WERI-Rb-1 (cell line): ENCODE data around the gene SNRNP25.
"Not testable (repeated sequence)": the region's sequence is repeated elsewhere in the genome, so short reads cannot be mapped to it uniquely, and the experiment has no call there.

ENCODE experiments used
- DNase-seq: peaks from one replicate; pipeline ENCODE4 v3.0.0-alpha.2; 2020
- H3K27ac ChIP-seq: fragments of 250-450 bp; sonication (Bioruptor Pico); 2 replicates; pipeline ENCODE4 v1.5.1; 2020; ENCODE audit warnings: mild to moderate bottlenecking, moderate library complexity
- H3K27me3 ChIP-seq: fragments of 250-450 bp; sonication (Bioruptor Pico); 2 replicates; pipeline ENCODE4 v1.5.1; 2021; ENCODE audit warnings: mild to moderate bottlenecking, low read depth, moderate library complexity; ENCODE audit not compliant: insufficient read depth, severe bottlenecking
- H3K36me3 ChIP-seq: fragments of 250-450 bp; sonication (Bioruptor Pico); 2 replicates; pipeline ENCODE4 v1.5.1; 2020; ENCODE audit warnings: mild to moderate bottlenecking, moderate library complexity
- H3K4me3 ChIP-seq: 2 replicates; pipeline ENCODE4 v1.5.1; 2011; ENCODE audit warnings: low read depth, mild to moderate bottlenecking, control low read depth, low read length
- H3K9me3 ChIP-seq: fragments of 250-450 bp; sonication (Bioruptor Pico); 2 replicates; pipeline ENCODE4 v1.5.1; 2021; ENCODE audit warnings: mild to moderate bottlenecking, moderate library complexity; ENCODE audit not compliant: severe bottlenecking
- TF ChIP-seq, protein P1 (sequence below): IDR thresholded peaks from 2 replicates; pipeline ENCODE4 v1.5.1; 2011; ENCODE audit warnings: low read depth, mild to moderate bottlenecking, control low read depth, inconsistent platforms, low read length

Gene SNRNP25

DNA sequence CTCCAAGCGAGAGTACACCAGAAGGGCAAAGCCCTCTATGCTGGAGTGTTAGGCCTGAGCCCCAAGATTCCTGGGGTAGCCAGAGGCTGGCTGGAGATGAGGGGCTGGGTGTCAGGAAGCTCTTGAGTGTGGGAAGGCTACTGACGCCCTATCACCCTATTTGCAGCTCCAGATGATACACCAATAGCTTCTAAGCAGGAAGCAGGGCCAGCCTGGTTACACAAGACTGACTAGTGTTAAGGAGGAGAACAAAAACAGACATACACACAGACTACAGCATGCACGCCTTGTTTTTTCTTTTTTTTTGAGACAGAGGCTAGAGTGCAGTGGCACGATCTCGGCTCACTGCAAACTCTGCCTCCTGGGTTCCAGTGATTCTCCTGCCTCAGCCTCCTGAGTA is 16.1 kb upstream of the SNRNP25 start:
- H3K27me3 ChIP-seq: no peaks in the 10 kb centered on the region
- peaks cover 18% of the 10 kb centered on the region for H3K36me3 ChIP-seq
- H3K9me3 ChIP-seq: no peaks in the 10 kb centered on the region
- no peak overlapping the region for H3K4me3 ChIP-seq
- TF ChIP-seq, protein P1, sequence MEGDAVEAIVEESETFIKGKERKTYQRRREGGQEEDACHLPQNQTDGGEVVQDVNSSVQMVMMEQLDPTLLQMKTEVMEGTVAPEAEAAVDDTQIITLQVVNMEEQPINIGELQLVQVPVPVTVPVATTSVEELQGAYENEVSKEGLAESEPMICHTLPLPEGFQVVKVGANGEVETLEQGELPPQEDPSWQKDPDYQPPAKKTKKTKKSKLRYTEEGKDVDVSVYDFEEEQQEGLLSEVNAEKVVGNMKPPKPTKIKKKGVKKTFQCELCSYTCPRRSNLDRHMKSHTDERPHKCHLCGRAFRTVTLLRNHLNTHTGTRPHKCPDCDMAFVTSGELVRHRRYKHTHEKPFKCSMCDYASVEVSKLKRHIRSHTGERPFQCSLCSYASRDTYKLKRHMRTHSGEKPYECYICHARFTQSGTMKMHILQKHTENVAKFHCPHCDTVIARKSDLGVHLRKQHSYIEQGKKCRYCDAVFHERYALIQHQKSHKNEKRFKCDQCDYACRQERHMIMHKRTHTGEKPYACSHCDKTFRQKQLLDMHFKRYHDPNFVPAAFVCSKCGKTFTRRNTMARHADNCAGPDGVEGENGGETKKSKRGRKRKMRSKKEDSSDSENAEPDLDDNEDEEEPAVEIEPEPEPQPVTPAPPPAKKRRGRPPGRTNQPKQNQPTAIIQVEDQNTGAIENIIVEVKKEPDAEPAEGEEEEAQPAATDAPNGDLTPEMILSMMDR: no peak
- DNase-seq: no peak
- no peak overlapping the region for H3K27ac ChIP-seq

DNA sequence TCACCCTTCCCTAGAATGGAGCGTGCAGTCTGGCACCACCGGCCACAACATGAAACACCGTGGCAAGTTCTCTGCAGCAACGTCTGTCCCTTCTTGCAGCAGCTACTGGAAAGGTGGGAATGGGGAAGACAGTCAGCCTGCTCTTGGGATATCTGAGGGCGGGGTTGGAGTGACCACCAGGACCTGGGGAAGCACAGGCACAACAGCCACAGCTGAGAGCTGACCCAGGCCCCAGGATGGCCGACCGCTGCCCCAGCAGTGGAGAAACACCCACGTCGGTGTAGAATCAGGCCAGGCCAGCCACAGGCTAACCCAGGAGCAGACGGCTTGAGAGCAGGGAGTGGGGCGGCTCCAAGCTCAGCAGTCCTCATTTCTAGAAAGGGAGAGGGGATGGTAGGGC is 15.4 kb upstream of the SNRNP25 start:
- not testable (repeated sequence) for H3K27ac ChIP-seq, H3K27me3 ChIP-seq, H3K4me3 ChIP-seq, H3K9me3 ChIP-seq, DNase-seq
- H3K36me3 ChIP-seq: peaks cover 25% of the 10 kb centered on the region

DNA sequence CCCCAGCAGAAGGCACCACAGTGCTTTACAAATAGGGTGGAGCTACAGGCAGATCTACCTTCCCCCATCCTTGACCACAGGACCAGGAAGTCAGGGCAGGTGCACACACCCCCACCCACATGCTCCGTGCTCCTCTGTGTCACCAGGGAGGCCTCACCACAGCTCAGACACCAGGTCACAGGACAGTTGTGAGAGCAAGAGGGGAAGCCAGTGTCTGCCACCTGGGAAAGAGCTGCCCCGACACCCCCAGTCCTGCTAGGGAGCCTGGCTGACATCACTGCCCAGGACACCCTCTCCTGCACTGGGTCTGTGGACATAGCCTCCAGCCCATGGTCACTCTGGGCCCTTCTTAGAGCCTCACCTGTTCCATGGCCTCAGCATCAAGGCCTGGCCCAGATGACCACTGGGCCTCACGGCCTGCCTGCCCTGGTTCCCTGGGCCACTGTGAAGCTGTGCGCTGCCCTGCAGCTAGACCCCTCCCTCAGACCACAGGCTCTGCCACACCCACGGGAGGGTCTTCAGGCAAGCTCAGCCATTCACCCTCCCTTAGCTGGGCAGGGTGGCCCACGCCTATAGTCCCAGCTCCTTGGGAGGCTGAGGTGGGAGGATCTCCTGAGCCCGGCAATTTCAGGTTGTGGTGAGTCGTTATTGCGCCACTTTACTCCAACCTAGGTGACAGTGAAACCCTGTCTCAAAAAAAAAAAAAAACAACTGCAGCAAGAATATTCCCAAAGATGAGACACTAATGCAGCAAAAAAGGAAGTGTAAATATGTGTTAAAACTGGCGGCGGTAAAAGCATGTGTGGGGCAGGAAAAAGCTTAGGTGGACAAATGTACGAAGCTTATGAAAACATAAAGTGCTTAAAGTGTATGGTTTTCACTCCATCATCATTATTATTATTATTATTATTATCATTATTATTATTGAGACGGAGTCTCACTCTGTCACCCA is 14.4 kb upstream of the SNRNP25 start:
- no peaks in the 10 kb centered on the region for H3K9me3 ChIP-seq

DNA sequence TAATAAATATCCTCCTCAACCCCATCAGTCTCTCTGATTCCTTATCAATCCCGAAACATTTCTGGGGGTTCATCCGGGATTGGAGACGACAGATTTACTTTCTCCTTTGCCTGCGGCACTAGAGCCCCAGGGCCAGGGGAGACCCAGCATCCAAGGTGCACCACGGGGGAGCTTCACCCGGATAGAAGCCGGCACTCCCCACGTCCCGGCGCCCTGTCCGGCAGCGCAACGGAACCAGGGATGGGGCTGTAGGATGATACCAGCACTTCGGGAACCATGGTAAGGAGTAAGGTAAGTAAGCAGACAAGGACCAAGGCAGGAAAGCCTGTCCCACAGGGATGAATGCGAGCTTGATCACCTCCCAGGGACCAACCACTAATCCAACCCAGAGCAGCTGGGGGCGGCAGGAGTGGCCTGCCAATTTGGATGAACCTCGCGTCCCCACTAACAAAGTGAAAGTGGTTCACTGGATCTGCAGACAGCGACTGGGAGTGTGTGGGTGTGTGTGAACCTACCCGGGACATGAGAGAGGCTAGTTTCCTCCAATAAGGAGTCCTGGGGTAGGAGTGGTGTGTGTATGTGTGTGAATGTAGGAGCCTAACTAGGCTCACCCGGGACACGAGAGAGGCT is 12.1 kb upstream of the SNRNP25 start:
- Histone ChIP-seq H3K4me3 (no peak overlapping the region), H3K36me3 (peaks cover 40% of the 10 kb centered on the region), H3K9me3 (no peaks in the 10 kb centered on the region), H3K27ac (no peak overlapping the region), H3K27me3 (no peaks in the 10 kb centered on the region)
- TF ChIP-seq, protein P1: no peak
- DNase-seq: no peak

More for the DNA sequence above, 14.4 kb upstream of the SNRNP25 start:
- H3K27ac ChIP-seq: no peak overlapping the region
- H3K27me3 ChIP-seq: no peaks in the 10 kb centered on the region
- H3K36me3 ChIP-seq: peaks cover 34% of the 10 kb centered on the region
- no peak for DNase-seq
- TF ChIP-seq, protein P1: no peak
- H3K4me3 ChIP-seq: no peak overlapping the region

DNA sequence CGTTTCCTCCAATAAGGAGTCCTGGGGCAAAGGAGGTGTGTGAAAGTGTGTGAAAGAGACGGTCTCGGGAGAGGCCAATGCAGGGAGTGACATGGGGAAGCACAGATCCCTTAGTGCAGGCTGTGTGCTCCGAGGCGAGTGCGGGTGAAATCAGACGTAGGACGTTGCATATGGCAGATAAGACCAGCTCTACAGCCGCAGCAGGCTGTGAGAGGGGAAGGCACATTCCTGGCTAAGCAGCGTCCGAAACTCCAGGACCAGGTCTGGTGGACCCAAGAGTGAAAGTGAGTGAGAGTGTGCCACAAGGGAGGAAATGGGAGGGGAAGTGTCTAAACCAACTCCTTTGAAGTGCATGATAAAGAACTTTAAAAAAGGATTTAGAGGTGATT is 11.6 kb upstream of the SNRNP25 start:
- TF ChIP-seq, protein P1: no peak
- H3K27me3 ChIP-seq: no peaks in the 10 kb centered on the region
- H3K4me3 ChIP-seq: no peak overlapping the region
- no peak for DNase-seq
- H3K36me3 ChIP-seq: peaks cover 44% of the 10 kb centered on the region
- H3K9me3 ChIP-seq: no peaks in the 10 kb centered on the region
- H3K27ac ChIP-seq: no peak overlapping the region

DNA sequence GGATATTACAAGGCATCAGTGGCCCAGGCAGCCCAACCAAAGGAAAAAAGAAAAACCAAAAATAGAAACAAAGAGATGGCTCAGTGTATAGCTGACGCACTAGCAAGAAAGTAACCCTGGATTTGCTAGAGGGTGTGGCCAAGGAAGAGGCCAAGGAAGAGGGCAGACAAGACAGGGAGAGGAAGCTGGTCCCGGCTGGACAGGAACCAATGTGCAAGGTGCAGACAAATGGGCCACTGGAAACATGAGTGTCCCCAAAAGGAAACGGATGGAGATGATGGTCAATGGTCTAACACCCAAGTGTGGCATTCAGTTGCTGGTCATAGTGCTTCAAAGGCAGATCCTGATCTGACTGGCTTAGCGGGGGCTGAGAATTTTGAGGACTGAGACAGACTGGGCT is 10.9 kb upstream of the SNRNP25 start:
- H3K36me3 ChIP-seq: peaks cover 49% of the 10 kb centered on the region
- DNase-seq: no peak
- TF ChIP-seq, protein P1: no peak
- no peaks in the 10 kb centered on the region for H3K27me3 ChIP-seq
- H3K9me3 ChIP-seq: no peaks in the 10 kb centered on the region
- no peak overlapping the region for H3K27ac ChIP-seq
- no peak overlapping the region for H3K4me3 ChIP-seq
